Measurements from ENCODE around the gene LRP1. TPM values are rescaled to one million over a fixed set of nuclear protein-coding genes. Genes with fewer than 3 reads are reported as not detected.

The LRP1 gene
- total RNA-seq, 1 donor from 2014 or later = 477 TPM

DNA sequence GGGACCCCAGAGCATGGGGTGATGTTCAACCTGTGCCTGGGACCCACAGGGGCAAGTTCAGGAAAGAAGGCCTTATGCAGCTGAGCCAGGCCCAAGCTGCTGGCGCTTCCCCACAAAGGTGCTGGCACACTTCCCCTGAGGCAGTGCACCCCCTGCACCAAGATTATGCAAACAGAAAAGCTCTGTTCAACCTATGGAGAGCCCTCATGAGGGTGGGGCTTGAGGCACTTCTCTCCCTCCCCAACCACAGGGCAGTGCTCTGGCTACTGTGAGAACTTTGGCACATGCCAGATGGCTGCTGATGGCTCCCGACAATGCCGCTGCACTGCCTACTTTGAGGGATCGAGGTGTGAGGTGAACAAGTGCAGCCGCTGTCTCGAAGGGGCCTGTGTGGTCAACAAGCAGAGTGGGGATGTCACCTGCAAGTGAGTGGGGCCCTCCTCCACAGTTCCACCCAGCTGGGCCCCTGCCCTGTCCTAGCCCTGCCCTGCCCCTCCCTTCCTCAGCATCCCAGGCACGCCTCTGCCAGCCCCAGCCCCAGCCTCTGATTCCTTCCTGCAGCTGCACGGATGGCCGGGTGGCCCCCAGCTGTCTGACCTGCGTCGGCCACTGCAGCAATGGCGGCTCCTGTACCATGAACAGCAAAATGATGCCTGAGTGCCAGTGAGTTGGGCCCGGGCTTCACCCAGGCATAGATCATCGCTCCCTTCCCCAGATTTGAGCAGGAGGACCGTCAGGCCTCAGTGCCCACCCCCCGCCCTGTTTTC is 82.8 kb downstream of the LRP1 start:
- Histone ChIP-seq H3K27ac (no peak overlapping the region), H3K27me3 (no peaks in the 10 kb centered on the region), H3K4me3 (no peak overlapping the region), H3K9me3 (no peaks in the 10 kb centered on the region), H3K36me3 (peaks cover 4 to 57% of the 10 kb centered on the region in 2 donors), H3K4me1 (peaks cover 22% of the 10 kb centered on the region)
- TF ChIP-seq POLR2AphosphoS5 (IDR thresholded peaks at IDR 0.05; ENCODE audit: insufficient read depth in 1 of 2, low read depth in 1 of 2) (no peak), POLR2A (IDR thresholded peaks at IDR 0.05) (no peak)
- TF ChIP-seq, protein P1, sequence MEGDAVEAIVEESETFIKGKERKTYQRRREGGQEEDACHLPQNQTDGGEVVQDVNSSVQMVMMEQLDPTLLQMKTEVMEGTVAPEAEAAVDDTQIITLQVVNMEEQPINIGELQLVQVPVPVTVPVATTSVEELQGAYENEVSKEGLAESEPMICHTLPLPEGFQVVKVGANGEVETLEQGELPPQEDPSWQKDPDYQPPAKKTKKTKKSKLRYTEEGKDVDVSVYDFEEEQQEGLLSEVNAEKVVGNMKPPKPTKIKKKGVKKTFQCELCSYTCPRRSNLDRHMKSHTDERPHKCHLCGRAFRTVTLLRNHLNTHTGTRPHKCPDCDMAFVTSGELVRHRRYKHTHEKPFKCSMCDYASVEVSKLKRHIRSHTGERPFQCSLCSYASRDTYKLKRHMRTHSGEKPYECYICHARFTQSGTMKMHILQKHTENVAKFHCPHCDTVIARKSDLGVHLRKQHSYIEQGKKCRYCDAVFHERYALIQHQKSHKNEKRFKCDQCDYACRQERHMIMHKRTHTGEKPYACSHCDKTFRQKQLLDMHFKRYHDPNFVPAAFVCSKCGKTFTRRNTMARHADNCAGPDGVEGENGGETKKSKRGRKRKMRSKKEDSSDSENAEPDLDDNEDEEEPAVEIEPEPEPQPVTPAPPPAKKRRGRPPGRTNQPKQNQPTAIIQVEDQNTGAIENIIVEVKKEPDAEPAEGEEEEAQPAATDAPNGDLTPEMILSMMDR (IDR thresholded peaks at IDR 0.05) = no peak
- DNase-seq (ENCODE audit: extremely low spot score in 2 of 2) = no peak
- intact Hi-C loops (cut with DNase I) = no loop called here

DNA sequence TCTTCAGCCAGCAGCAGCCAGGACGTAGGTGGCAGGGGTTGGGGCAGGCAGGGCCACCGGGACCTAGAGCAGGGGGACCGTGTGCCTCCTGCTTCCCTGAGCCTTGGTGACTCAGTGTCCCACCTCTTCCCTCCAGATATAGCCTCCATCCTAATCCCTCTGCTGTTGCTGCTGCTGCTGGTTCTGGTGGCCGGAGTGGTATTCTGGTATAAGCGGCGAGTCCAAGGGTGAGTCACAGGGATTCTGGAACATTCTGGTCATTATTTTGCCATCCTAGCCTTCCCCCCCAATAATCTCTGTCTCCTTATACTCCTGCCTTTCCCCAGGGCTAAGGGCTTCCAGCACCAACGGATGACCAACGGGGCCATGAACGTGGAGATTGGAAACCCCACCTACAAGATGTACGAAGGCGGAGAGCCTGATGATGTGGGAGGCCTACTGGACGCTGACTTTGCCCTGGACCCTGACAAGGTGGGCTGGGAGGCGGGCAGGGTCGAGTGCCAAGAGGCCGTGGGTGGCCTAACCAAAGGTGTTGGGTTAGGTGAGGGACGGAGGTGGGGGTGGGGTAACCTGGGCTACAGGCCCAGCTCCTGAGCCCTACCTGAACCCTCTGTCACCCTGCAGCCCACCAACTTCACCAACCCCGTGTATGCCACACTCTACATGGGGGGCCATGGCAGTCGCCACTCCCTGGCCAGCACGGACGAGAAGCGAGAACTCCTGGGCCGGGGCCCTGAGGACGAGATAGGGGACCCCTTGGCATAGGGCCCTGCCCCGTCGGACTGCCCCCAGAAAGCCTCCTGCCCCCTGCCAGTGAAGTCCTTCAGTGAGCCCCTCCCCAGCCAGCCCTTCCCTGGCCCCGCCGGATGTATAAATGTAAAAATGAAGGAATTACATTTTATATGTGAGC is 83.8 kb downstream of the LRP1 start:
- intact Hi-C loops (cut with DNase I) = no loop called here
- Histone ChIP-seq H3K36me3 (peaks cover 0 to 48% of the 10 kb centered on the region in 2 donors), H3K4me3 (no peak overlapping the region), H3K27ac (no peak overlapping the region), H3K9me3 (no peaks in the 10 kb centered on the region), H3K27me3 (no peaks in the 10 kb centered on the region), H3K4me1 (peaks cover 29% of the 10 kb centered on the region)
- no peak for DNase-seq (ENCODE audit: extremely low spot score in 2 of 2)
- TF ChIP-seq POLR2AphosphoS5 (IDR thresholded peaks at IDR 0.05; ENCODE audit: insufficient read depth in 1 of 2, low read depth in 1 of 2) (no peak), POLR2A (IDR thresholded peaks at IDR 0.05) (no peak)
- TF ChIP-seq, protein P1 (IDR thresholded peaks at IDR 0.05) = no peak

DNA sequence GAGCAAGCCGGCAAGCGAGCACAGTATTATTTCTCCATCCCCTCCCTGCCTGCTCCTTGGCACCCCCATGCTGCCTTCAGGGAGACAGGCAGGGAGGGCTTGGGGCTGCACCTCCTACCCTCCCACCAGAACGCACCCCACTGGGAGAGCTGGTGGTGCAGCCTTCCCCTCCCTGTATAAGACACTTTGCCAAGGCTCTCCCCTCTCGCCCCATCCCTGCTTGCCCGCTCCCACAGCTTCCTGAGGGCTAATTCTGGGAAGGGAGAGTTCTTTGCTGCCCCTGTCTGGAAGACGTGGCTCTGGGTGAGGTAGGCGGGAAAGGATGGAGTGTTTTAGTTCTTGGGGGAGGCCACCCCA is 84.4 kb downstream of the LRP1 start:
- Histone ChIP-seq H3K9me3 (no peaks in the 10 kb centered on the region), H3K36me3 (peaks cover 0 to 44% of the 10 kb centered on the region in 2 donors), H3K27ac (peak overlapping the region; percentile 40), H3K4me1 (peaks cover 35% of the 10 kb centered on the region), H3K27me3 (no peaks in the 10 kb centered on the region), H3K4me3 (no peak overlapping the region)
- DNase-seq (ENCODE audit: extremely low spot score in 2 of 2) = no peak
- intact Hi-C loops (cut with DNase I) = no loop called here
- TF ChIP-seq POLR2A (IDR thresholded peaks at IDR 0.05) (no peak), POLR2AphosphoS5 (IDR thresholded peaks at IDR 0.05; ENCODE audit: insufficient read depth in 1 of 2, low read depth in 1 of 2) (no peak)

DNA sequence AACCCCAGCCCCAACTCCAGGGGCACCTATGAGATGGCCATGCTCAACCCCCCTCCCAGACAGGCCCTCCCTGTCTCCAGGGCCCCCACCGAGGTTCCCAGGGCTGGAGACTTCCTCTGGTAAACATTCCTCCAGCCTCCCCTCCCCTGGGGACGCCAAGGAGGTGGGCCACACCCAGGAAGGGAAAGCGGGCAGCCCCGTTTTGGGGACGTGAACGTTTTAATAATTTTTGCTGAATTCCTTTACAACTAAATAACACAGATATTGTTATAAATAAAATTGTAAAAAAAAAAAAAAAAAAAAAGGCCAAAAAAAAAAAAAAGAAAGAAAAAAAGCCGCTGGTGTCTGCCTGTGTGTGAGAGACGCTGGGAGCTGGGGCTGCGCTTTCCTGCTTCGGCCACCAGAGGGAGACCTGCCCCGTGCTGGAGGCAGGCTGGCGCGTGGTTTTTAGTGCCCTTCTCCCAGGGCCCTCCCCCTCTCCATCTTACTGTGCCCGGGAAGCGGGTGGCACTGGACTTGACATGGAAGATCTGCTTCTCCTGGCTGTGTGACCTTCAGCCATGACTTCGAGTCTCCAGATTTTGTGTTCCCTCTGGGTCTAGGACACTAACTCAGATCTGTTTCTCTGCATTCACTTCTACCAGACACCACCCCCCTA is 84.9 kb downstream of the LRP1 start:
- Histone ChIP-seq H3K36me3 (peaks cover 0 to 39% of the 10 kb centered on the region in 2 donors), H3K9me3 (no peaks in the 10 kb centered on the region), H3K4me3 (no peak overlapping the region), H3K27me3 (no peaks in the 10 kb centered on the region), H3K27ac (peak overlapping the region; percentile 40), H3K4me1 (peaks cover 40% of the 10 kb centered on the region)
- TF ChIP-seq POLR2AphosphoS5 (IDR thresholded peaks at IDR 0.05; ENCODE audit: insufficient read depth in 1 of 2, low read depth in 1 of 2) = peak; percentile 24 to 37
- no peak for TF ChIP-seq POLR2A (IDR thresholded peaks at IDR 0.05)
- TF ChIP-seq, protein P1 (IDR thresholded peaks at IDR 0.05) = peak; percentile 82
- intact Hi-C loops (cut with DNase I) = no loop called here
- no peak for DNase-seq (ENCODE audit: extremely low spot score in 2 of 2)

DNA sequence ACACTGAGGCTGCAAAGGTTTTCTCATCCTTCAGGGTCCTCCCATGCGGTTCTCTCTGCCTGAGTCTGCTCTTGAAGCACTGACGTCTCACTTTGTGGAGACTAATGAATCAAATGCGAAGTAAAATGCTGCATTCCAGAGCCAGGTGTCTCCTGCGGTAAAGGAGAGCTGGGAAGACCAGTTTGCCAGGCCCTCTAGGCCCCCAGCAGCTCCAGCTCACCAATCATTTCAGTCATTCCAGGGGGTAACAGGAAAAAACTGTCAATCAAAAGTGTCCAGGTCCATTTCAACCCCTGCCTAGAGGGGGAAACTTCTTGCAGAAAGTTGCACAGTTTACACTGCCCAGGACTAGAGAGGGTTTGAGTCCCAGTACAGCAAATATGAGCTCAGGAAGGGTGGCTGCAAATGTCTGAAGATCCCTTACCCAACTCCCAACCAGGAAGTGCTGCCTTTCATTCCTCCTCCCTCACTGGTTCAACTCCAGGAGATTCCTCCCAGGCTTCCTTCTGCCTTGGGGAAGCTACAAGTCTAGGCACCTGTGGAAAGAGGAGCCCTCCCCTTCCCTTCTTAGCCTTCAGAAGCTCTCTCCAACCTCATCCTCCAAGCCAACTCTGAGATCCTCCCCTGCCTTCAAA is 85.6 kb downstream of the LRP1 start:
- Histone ChIP-seq H3K4me1 (peaks cover 40% of the 10 kb centered on the region), H3K36me3 (peaks cover 0 to 33% of the 10 kb centered on the region in 2 donors), H3K9me3 (no peaks in the 10 kb centered on the region), H3K4me3 (no peak overlapping the region), H3K27ac (no peak overlapping the region), H3K27me3 (no peaks in the 10 kb centered on the region)
- intact Hi-C loops (cut with DNase I) = no loop called here
- TF ChIP-seq POLR2AphosphoS5 (IDR thresholded peaks at IDR 0.05; ENCODE audit: insufficient read depth in 1 of 2, low read depth in 1 of 2) = no peak
- TF ChIP-seq POLR2A (IDR thresholded peaks at IDR 0.05) = no peak
- TF ChIP-seq, protein P1 (IDR thresholded peaks at IDR 0.05) = no peak
- DNase-seq (ENCODE audit: extremely low spot score in 2 of 2) = no peak

Measured in vagina (tissue), 2 donors.